Peyer's patch (tissue), 4 donors: ENCODE measurements around the gene PDSS1.
"Not testable (repeated sequence)": the region's sequence is repeated elsewhere in the genome, so short reads cannot be mapped to it uniquely, and the experiment has no call there.

ENCODE experiments used
- CTCF ChIP-seq, 6 experiments: fragments of 450-650 bp in 4 of 6; fragments of 200-600 bp in 2 of 6; sonication (generic) in 1 of 6; IDR thresholded peaks; one replicate each; pipeline ENCODE4 v1.5.1; 2017 to 2019; ENCODE audit warnings: antibody characterized with exemption in 6 of 6, mild to moderate bottlenecking in 3 of 6, moderate library complexity in 1 of 6
- POLR2A ChIP-seq, 2 donors: fragments of 450-650 bp; IDR thresholded peaks; one replicate each; pipeline ENCODE4 v1.5.1; 2017; ENCODE audit warnings: antibody characterized with exemption in 2 of 2, mild to moderate bottlenecking in 2 of 2, moderate library complexity in 2 of 2

DNA sequence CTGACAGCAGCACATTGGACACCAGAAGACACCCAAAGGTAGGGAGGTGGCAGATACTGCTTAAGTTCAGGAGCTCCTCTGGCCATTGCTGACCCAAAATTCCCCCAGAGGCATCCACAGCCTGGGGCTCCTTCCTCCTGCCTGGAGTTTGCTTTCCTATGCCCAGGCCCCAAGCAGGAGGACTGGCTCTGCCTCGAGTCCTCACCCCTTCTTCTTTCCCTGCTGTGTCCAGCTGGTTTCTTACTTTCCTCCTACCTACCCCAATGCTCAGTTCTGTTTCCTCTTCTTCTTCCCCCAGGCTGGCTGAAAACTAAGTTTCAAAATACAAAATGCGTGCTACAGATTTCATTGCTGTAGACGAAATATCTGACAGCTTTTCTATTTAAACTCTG is 49.3 kb upstream of the PDSS1 start:
- TF ChIP-seq CTCF, POLR2A (IDR thresholded peaks at IDR 0.05): not testable (repeated sequence)
